Germinal center (tissue), 1 donor: ENCODE data around the gene DCXR.

Source experiments
- DNase-seq: peaks from one replicate; pipeline ENCODE4 v3.0.0; 2012; ENCODE audit warnings: mixed read lengths, low spot score

The DCXR gene

GRCh38 chr17:82072827-82073226 lies 35.3 kb upstream of the DCXR start:
- DNase-seq, result no peak

- no peak for DNase-seq
These were observed 33.1 kb upstream of the DCXR start for GRCh38 chr17:82070611-82071010.

- DNase-seq, result peak; percentile 84
These were observed 28.3 kb upstream of the DCXR start, which contains the start of gene DUS1L for GRCh38 chr17:82065638-82066303. TSS of gene DUS1L (minus strand) at chr17:82065804. CDS start at chr17:82065059, 745 bp downstream.

DNA sequence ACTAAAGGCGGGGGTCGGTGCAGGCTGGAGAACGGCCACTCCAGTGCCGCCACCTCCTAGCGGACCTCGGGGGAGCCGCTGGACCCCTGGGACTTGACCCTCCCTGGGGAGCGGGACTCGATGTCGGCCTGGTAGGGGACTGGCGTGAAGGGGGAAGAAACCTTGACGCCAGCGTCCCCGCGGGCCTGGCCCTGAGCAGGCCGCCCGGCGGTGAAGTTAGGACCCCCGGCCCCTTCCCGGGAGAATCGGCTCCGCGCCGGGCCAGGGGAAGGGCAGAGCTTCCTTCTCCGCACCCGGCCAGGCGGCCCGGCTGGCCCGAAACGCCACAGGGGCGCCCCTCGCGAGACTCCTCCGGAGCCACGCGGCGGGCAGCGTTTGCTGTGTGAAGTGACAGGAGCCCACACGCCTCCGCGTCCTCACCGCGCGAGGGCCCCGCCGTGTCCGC lies 27.7 kb upstream of the DCXR start:
- DNase-seq, result no peak

GRCh38 chr17:82064433-82065192 lies 27.1 kb upstream of the DCXR start:
- DNase-seq, result peak; percentile 33

DNA sequence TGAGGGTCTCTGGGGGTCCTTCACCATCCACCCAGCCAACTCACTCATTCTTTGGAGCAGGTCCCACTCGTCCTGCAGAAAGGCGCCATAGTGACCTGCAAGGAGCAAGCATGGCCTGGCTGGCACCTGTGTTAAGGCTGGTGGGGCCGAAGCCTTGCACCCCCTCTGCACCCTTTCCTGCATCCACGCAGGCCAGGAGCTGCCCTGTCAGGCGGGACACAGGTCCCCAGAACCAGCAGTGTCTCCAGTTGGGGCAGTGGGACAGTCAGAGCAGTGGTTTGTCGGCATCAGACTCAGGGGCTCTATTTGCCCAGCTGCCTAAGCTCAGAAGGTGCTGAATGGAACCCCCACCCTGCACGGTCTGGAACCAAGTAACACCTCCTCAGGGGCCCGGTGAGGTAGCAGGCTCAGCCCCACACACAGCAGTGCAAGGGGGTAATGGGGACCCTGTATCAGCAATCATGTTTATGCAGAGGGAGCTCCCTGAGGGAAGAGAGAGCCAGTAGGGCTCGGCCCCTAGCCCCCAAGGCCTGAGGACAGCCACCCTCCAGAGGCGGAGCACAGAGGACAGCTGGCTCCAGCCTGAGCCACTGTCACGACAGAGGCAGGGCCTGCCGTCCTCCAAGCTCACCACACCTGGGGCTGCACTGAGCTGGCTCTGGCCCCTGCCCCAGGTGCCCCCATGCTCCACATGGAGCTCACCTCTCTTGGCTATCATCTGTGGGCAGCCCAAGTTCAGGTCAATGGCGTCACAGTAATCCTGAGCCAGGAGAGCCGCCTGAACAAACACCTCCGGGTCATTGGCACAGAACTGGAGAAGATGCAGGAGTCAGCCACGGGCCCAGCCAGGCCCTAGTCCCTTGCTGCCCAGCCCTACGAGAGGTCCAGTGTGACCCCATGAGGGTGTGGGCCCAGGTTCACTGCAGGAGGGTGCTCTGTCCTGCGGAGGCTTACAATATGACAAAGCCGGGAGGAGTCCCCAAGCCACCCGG lies 26.2 kb upstream of the DCXR start:
- no peak for DNase-seq

- no peak for DNase-seq
These were observed 25.5 kb upstream of the DCXR start for GRCh38 chr17:82062984-82063368.

DNA sequence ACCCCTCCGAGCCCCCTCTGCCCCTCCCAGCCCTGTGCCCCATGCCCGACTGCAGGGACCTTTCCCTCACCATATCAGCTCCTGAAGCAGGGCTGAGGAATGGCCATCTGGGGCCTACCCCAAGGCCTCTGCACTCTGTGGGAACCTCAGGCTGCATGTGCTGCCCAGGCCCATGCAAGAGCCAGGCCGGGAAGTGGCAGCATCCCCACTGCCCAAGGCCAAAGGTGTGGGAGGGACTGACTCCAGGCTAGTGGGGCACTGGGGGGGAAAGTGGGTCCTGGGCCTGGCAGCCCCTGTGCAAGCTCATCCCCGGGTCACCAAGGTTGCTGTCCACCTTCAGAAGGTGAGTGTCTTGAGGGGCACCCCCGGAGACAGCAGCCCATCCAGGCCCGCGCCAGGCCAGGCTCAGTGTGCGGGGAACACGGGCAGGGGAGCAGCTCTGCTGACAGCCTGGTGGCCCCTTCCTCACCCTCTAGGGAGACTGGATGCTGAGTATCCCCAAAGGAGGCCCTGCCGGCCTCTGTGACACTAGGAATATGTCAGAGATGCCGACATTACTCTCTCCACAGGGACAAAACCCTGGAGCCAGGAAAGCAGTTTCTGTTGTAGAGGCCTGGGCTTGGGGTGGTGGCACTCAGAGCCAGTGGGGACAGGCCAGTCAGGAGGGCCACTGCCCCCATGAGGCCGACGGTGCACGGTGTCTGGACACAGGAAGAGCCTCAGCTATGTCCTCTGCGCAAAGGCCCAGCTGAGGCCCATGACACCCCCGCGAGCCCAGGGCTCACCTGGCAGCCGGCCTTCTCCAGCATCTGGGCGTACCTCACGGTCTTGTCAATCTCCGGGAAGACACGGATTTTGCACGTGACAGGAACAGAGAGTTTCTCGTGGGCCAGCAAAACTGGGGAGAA lies 24.8 kb upstream of the DCXR start:
- no peak for DNase-seq

DNA sequence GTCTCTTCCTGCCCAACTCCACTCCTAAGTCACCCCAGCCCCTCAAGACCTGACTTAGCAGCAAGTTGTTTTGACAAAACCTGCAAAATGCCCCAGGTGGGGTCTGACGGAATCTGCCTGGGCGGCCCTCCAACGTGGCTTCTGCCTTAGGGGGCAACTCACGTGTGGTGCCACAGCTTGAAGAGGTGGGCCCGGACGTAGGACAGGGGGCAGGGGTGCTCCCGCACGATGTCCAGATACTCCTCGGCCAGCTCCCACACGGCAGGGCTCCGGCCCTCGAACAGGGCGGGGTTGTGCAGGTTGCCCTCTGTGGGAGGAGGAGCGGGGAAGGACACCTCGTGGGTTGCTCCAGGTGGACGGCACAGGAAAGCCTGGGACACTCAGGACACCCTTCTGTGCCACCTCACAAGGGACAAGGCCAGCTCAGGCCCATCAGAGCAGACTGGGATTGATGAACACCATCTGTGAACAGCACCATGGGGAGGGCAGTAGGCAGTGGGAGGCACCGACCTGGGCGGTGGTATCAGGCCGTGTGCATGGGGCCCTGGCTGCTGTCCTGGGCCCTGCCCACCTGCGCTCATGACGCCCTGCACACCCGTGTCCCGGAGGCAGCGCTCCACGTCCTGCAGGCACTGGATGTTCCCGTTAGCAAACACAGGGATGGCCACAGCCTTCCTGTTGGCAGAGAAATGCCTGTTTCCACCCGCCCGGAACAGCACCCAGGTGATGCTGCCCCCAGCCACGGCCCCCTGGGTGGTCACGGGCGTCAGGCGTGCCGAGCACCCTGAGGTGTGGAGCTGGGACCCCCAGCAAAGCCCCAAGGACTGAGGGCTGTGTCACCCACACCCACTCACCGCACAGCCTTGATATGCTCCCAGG lies 23.8 kb upstream of the DCXR start:
- no peak for DNase-seq

DNA sequence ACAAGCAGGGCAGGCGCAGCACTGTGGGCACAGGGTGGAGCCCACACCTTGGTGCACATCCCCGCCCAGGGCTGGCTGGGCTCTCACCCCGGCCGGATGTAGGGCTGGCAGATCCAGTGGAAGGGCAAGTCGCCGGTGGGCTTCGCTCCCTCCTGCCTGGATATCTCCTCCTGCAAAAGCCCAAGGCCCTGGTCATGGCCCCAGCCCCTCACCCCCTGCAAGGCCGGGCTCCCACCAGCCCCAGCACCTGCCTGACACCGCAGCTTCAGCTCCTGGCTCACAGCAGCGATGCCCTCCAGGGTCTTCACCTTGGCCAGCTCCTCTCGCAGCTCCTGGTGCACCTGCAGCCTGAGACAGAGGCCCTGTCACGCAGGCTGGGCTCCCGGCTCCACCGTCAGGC lies 23.1 kb upstream of the DCXR start:
- DNase-seq, result no peak

- no peak for DNase-seq
These were observed 22.5 kb upstream of the DCXR start for GRCh38 chr17:82060001-82060380.

DNA sequence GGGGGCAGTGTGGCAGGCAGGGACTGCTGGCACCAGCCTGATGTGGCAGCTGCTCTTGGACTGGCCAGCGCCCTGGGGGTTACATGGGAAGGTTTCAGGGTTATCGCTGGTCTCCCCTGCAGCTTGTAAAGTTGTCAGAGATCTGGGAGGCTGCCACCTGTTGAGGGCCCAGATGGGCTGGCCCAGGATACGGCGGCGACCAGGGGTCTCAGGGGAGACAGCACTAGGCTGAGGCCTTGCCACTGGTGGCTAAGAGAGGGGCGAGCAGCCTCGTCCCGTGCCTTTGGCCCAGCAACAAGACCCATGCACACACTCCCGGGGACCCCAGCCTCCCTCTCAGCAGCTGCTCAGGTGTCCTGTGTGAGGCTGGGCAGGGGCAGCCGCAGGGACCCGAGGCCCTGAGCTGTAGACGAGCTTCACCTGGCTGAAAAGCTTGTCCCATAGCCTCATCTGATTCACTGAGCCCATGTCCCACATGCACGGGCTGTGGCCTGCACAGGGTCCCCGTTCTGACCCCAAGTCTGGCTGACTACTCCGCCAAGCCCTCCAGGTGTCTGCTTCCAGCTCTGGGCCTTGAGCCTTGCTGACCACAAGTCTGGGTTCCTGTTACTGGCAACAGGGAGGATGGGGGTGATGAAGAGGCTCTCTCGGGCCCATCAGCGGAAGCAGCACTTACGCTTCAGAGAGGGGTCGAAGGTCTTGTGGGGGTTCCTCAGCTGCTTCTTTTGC lies 21.9 kb upstream of the DCXR start:
- no peak for DNase-seq

DNA sequence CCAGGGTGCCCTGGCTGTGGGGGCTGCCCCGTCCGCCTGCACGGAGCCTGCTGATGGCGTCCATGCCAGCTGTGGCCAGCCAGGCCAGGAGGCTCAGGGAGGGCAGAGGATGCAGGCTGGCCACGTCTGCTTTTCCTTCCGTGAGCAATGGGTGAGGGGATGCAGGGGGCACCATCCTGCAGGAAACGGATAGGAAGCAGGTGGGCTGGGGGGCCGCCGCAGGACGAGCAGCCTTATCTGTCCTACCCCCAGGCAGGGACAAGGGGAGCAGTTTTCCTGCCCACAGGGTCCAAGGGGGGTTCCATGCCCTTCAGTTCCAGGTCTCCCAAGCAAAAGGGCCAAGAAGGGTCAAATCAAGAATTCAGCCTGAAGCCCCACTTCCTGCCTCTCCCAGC lies 21.4 kb upstream of the DCXR start:
- DNase-seq, result no peak

- DNase-seq, result no peak
These were observed 20.8 kb upstream of the DCXR start for GRCh38 chr17:82058230-82058854.

DNA sequence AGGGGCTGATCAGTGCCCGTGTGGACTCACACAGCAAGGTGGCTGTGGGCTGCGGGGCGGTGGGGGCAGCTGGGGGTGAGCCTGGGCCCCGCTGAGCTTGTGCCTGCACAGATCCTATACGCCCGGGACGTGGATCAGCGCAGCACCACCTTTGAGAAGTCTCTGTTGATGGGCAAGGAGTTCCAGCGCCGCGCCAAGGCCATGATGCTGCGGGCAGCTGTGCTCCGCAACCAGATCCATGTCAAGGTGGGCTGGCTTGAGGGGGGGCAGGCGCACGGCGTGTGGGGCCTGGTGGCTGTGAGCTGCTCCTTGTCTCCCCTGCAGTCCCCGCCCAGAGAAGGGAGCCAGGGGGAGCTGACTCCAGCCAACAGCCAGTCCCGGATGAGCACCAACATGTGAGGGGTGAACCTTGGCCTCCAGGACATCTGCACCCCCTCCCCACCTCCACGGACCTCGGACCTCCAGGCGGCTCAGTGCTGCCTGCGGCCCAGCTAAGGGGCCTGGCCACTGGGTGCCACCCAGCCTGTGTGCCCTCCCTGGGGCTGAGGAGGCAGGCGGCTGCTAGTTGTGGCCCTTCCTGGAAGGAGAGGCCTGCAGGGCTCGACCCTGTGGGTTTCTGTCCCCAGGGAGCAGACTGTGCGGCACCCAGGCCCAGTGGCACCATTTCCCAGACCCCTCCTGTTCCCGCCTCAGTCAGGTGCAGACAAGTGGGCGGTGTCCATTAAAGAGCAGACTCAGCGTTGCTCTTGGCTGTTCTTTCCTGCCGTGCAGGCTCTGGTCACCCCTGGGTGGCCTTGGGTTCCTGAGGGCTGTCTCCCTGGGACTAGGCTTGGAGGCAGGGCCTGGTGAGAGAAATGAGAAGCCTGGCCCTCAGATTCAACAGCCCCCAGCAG lies 19.5 kb upstream of the DCXR start:
- DNase-seq, result no peak

DNA sequence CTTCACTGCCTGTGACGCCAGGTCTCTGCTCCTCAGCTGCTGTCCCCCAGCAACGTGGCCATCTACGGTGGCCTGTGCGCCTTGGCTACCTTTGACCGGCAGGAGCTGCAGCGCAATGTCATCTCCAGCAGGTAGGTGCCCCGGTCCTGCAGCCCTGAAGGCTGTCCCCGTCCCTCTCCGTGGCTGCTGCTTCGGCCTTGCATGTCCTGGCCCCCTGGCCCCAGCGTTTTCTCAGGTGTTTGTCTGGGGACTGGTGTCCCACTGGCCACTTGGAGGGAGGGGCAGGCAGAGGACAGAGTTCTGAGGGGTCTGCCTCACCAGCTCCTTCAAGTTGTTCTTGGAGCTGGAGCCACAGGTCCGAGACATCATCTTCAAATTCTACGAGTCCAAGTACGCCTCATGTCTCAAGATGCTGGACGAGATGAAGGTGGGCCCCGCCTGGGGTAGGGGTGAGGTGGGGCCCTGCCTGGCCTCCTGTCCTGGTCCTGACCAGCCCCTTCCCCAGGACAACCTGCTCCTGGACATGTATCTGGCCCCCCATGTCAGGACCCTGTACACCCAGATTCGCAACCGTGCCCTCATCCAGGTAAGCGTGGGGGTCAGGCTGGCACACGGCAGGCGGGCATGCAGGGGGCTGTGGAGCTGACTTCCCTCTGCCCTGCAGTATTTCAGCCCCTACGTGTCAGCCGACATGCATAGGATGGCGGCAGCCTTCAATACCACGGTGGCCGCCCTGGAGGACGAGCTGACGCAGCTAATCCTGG lies 18.6 kb upstream of the DCXR start:
- no peak for DNase-seq
